GM23338 (cell line): ENCODE measurements around the gene ELL2. TPM values are rescaled to one million over a fixed set of nuclear protein-coding genes. Genes with fewer than 3 reads are reported as not detected.

Experiments
- ATAC-seq: fragments of 200-7000 bp; cut with Tn5 transposase; 3 replicates; pipeline ENCODE4 v1.9.1; 2020
- DNase-seq: peaks from one replicate; pipeline ENCODE4 v3.0.0-alpha.2; 2015; ENCODE audit warnings: low spot score
- H2AFZ ChIP-seq: fragments of 200-600 bp; sonication (generic); 2 replicates; pipeline ENCODE4 v1.8.0; 2016; ENCODE audit warnings: antibody characterized with exemption, mild to moderate bottlenecking, moderate library complexity
- H3F3A ChIP-seq: fragments of 200-600 bp; sonication (generic); replicated peaks from 2 replicates; pipeline ENCODE4 v1.8.0; 2017; ENCODE audit warnings: antibody characterized with exemption, mixed run types, low read depth
- H3K27ac ChIP-seq: fragments of 200-600 bp; sonication (generic); 2 replicates; pipeline ENCODE4 v1.6.1; 2016; ENCODE audit warnings: low read depth
- H3K27me3 ChIP-seq: fragments of 200-600 bp; sonication (generic); 2 replicates; pipeline ENCODE4 v1.8.0; 2016; ENCODE audit warnings: mild to moderate bottlenecking, mixed run types, moderate library complexity; ENCODE audit not compliant: insufficient read depth
- H3K36me3 ChIP-seq: fragments of 200-600 bp; sonication (generic); 2 replicates; pipeline ENCODE4 v1.8.0; 2016; ENCODE audit warnings: mild to moderate bottlenecking; ENCODE audit not compliant: insufficient read depth
- H3K4me1 ChIP-seq: fragments of 200-600 bp; sonication (generic); 2 replicates; pipeline ENCODE4 v1.8.0; 2016; ENCODE audit warnings: mild to moderate bottlenecking, moderate library complexity; ENCODE audit not compliant: insufficient read depth
- H3K4me2 ChIP-seq: fragments of 200-600 bp; sonication (generic); 2 replicates; pipeline ENCODE4 v1.7.1; 2017; ENCODE audit warnings: mixed run types
- H3K4me3 ChIP-seq: fragments of 200-600 bp; sonication (generic); 2 replicates; pipeline ENCODE4 v1.6.1; 2016; ENCODE audit warnings: mixed run types
- H3K79me2 ChIP-seq: fragments of 200-600 bp; sonication (generic); replicated peaks from 2 replicates; pipeline ENCODE4 v1.8.0; 2017; ENCODE audit warnings: mild to moderate bottlenecking; ENCODE audit not compliant: insufficient read depth
- H3K9me2 ChIP-seq: fragments of 200-600 bp; sonication (generic); 2 replicates; pipeline ENCODE4 v1.8.0; 2017; ENCODE audit not compliant: insufficient read depth
- H4K20me1 ChIP-seq: fragments of 200-600 bp; sonication (generic); replicated peaks from 2 replicates; pipeline ENCODE4 v1.8.0; 2017; ENCODE audit warnings: mild to moderate bottlenecking; ENCODE audit not compliant: insufficient read depth
- H3K27ac Mint-ChIP-seq: 2 replicates; pipeline ENCODE4 v1.8.0; 2020; ENCODE audit warnings: inconsistent platforms, mild to moderate bottlenecking, moderate library complexity, mixed read lengths
- H3K27me3 Mint-ChIP-seq: 3 replicates; pipeline ENCODE4 v1.8.0; 2022; ENCODE audit warnings: low read depth, mild to moderate bottlenecking, moderate library complexity, mixed read lengths, inconsistent platforms; ENCODE audit not compliant: insufficient read depth, poor library complexity
- H3K36me3 Mint-ChIP-seq: 3 replicates; pipeline ENCODE4 v1.8.0; 2021; ENCODE audit warnings: low read depth, mild to moderate bottlenecking, inconsistent platforms, moderate library complexity, mixed read lengths
- H3K4me1 Mint-ChIP-seq: 3 replicates; pipeline ENCODE4 v1.8.0; 2020; ENCODE audit warnings: mild to moderate bottlenecking, inconsistent platforms, mixed read lengths
- H3K4me3 Mint-ChIP-seq: 3 replicates; pipeline ENCODE4 v1.8.0; 2021; ENCODE audit warnings: moderate library complexity, mild to moderate bottlenecking, inconsistent platforms, mixed read lengths
- H3K9me3 Mint-ChIP-seq: 3 replicates; pipeline ENCODE4 v1.8.0; 2020; ENCODE audit warnings: moderate library complexity, mild to moderate bottlenecking, inconsistent platforms, mixed read lengths
- CREB1 ChIP-seq: fragments of 250-450 bp; sonication (Bioruptor Pico); IDR thresholded peaks from 2 replicates; pipeline ENCODE4 v1.5.0; 2020; ENCODE audit warnings: low read depth, mild to moderate bottlenecking, moderate library complexity
- CTCF ChIP-seq, 2 experiments: fragments of 200-600 bp in 1 of 2; sonication (generic) in 1 of 2; conservative IDR thresholded peaks; 2 replicates each; pipeline versions ENCODE4 v1.5.1 to v1.6.1; 2016 to 2017; ENCODE audit warnings: antibody characterized with exemption in 2 of 2, low read depth in 2 of 2, mild to moderate bottlenecking in 2 of 2, moderate library complexity in 1 of 2
- ETS1 ChIP-seq: IDR thresholded peaks from 2 replicates; pipeline ENCODE4 v1.6.1; 2016; ENCODE audit warnings: antibody characterized with exemption
- EZH2 ChIP-seq: fragments of 200-600 bp; sonication (generic); IDR thresholded peaks from one replicate; pipeline ENCODE4 v1.8.0; 2017; ENCODE audit warnings: antibody characterized with exemption, mild to moderate bottlenecking, low read depth; ENCODE audit not compliant: unreplicated experiment
- EZH2phosphoT487 ChIP-seq: fragments of 200-600 bp; sonication (generic); IDR thresholded peaks from one replicate; pipeline ENCODE4 v1.8.1; 2018; ENCODE audit warnings: antibody characterized with exemption; ENCODE audit not compliant: unreplicated experiment
- JUNB ChIP-seq: IDR thresholded peaks from one replicate; pipeline ENCODE4 v1.6.1; 2016; ENCODE audit warnings: antibody characterized with exemption; ENCODE audit not compliant: unreplicated experiment
- NANOG ChIP-seq: IDR thresholded peaks from 2 replicates; pipeline ENCODE4 v1.6.1; 2016; ENCODE audit warnings: antibody characterized with exemption, borderline replicate concordance
- POLR2AphosphoS5 ChIP-seq: IDR thresholded peaks from 2 replicates; pipeline ENCODE4 v1.6.1; 2016; ENCODE audit warnings: antibody characterized with exemption, low read depth
- REST ChIP-seq: IDR thresholded peaks from one replicate; pipeline ENCODE4 v1.6.1; 2018; ENCODE audit warnings: antibody characterized with exemption; ENCODE audit not compliant: unreplicated experiment
- STAT1 ChIP-seq: IDR thresholded peaks from one replicate; pipeline ENCODE4 v1.6.1; 2016; ENCODE audit warnings: antibody characterized with exemption; ENCODE audit not compliant: unreplicated experiment
- ZNF114 ChIP-seq: fragments of 250-450 bp; sonication (Bioruptor Pico); IDR thresholded peaks from 2 replicates; pipeline ENCODE4 v1.5.0; 2020; ENCODE audit warnings: mild to moderate bottlenecking, moderate library complexity
- ZNF331 ChIP-seq: fragments of 250-450 bp; sonication (Bioruptor Pico); IDR thresholded peaks from 2 replicates; pipeline ENCODE4 v1.5.0; 2020; ENCODE audit warnings: low read depth, mild to moderate bottlenecking, moderate library complexity
- polyA plus RNA-seq: library from polyadenylated mRNA; unstranded; fragments of >200 nt; fragmentation: Nextera tagmentation; extraction: Ambion mirVana; gene quantifications from 2 replicates; pipeline ENCODE4 v1.2.1, GENCODE V29; 2016
- total RNA-seq: library from RNA; depleted of rRNA; stranded (reverse); fragments of >200 nt; shearing (Covaris generic); gene quantifications from 2 replicates; pipeline ENCODE4 v1.2.3, GENCODE V29; 2014

ELL2 gene
- total and polyA plus RNA-seq, 2 experiments from 2014 or later, result 7.4 to 32.6 TPM

- Mint-ChIP-seq H3K4me3 (no peak overlapping the region), H3K4me1 (peaks cover 36% of the 10 kb centered on the region), H3K27ac (no peak overlapping the region), H3K27me3 (no peaks in the 10 kb centered on the region), H3K9me3 (no peaks in the 10 kb centered on the region), H3K36me3 (no peaks in the 10 kb centered on the region)
- H3K79me2 ChIP-seq, result no peaks in the 10 kb centered on the region
- H4K20me1 ChIP-seq, result no peaks in the 10 kb centered on the region
- H3K4me2 ChIP-seq, result no peak overlapping the region
- no peaks in the 10 kb centered on the region for H3F3A ChIP-seq
- no peak overlapping the region for H3K4me3 ChIP-seq
- no peak for ATAC-seq
- DNase-seq, result no peak
- no peak for TF ChIP-seq CREB1 (CRISPR knock-in tag)
- TF ChIP-seq EZH2phosphoT487, result no peak
- TF ChIP-seq EZH2, result no peak
- no peak for TF ChIP-seq ETS1
- TF ChIP-seq NANOG, result no peak
- TF ChIP-seq REST, result no peak
- TF ChIP-seq STAT1, result no peak
- TF ChIP-seq CTCF (conservative IDR thresholded peaks at IDR 0.05; ENCODE audit: low read depth in 2 of 2), result no peak
- no peak for TF ChIP-seq ZNF331 (CRISPR knock-in tag)
- TF ChIP-seq JUNB, result no peak
- TF ChIP-seq ZNF114 (CRISPR knock-in tag), result no peak
- no peak for TF ChIP-seq POLR2AphosphoS5
- no peaks in the 10 kb centered on the region for H3K9me2 ChIP-seq
- no peak overlapping the region for H2AFZ ChIP-seq
- no peaks in the 10 kb centered on the region for H3K36me3 ChIP-seq
- H3K27me3 ChIP-seq, result no peaks in the 10 kb centered on the region
- H3K4me1 ChIP-seq, result peaks cover 16% of the 10 kb centered on the region
- H3K27ac ChIP-seq, result no peak overlapping the region
Observed at GRCh38 chr5:95912029-95912428, 49.6 kb downstream of the ELL2 start.
